GM23338 (cell line): ENCODE measurements around the gene FAP.

Experiments
- CREB1 ChIP-seq: fragments of 250-450 bp; sonication (Bioruptor Pico); IDR thresholded peaks from 2 replicates; pipeline ENCODE4 v1.5.0; 2020; ENCODE audit warnings: low read depth, mild to moderate bottlenecking, moderate library complexity
- CTCF ChIP-seq, 2 experiments: fragments of 200-600 bp in 1 of 2; sonication (generic) in 1 of 2; conservative IDR thresholded peaks; 2 replicates each; pipeline versions ENCODE4 v1.5.1 to v1.6.1; 2016 to 2017; ENCODE audit warnings: antibody characterized with exemption in 2 of 2, low read depth in 2 of 2, mild to moderate bottlenecking in 2 of 2, moderate library complexity in 1 of 2
- ETS1 ChIP-seq: IDR thresholded peaks from 2 replicates; pipeline ENCODE4 v1.6.1; 2016; ENCODE audit warnings: antibody characterized with exemption
- EZH2 ChIP-seq: fragments of 200-600 bp; sonication (generic); IDR thresholded peaks from one replicate; pipeline ENCODE4 v1.8.0; 2017; ENCODE audit warnings: antibody characterized with exemption, mild to moderate bottlenecking, low read depth; ENCODE audit not compliant: unreplicated experiment
- EZH2phosphoT487 ChIP-seq: fragments of 200-600 bp; sonication (generic); IDR thresholded peaks from one replicate; pipeline ENCODE4 v1.8.1; 2018; ENCODE audit warnings: antibody characterized with exemption; ENCODE audit not compliant: unreplicated experiment
- JUNB ChIP-seq: IDR thresholded peaks from one replicate; pipeline ENCODE4 v1.6.1; 2016; ENCODE audit warnings: antibody characterized with exemption; ENCODE audit not compliant: unreplicated experiment
- NANOG ChIP-seq: IDR thresholded peaks from 2 replicates; pipeline ENCODE4 v1.6.1; 2016; ENCODE audit warnings: antibody characterized with exemption, borderline replicate concordance
- POLR2AphosphoS5 ChIP-seq: IDR thresholded peaks from 2 replicates; pipeline ENCODE4 v1.6.1; 2016; ENCODE audit warnings: antibody characterized with exemption, low read depth
- REST ChIP-seq: IDR thresholded peaks from one replicate; pipeline ENCODE4 v1.6.1; 2018; ENCODE audit warnings: antibody characterized with exemption; ENCODE audit not compliant: unreplicated experiment
- STAT1 ChIP-seq: IDR thresholded peaks from one replicate; pipeline ENCODE4 v1.6.1; 2016; ENCODE audit warnings: antibody characterized with exemption; ENCODE audit not compliant: unreplicated experiment
- ZNF114 ChIP-seq: fragments of 250-450 bp; sonication (Bioruptor Pico); IDR thresholded peaks from 2 replicates; pipeline ENCODE4 v1.5.0; 2020; ENCODE audit warnings: mild to moderate bottlenecking, moderate library complexity

- TF ChIP-seq CTCF (conservative IDR thresholded peaks at IDR 0.05; ENCODE audit: low read depth in 2 of 2) (no peak), EZH2phosphoT487 (no peak), EZH2 (no peak), REST (no peak), POLR2AphosphoS5 (no peak), CREB1 (CRISPR knock-in tag) (no peak), JUNB (no peak), ETS1 (no peak), ZNF114 (no peak), STAT1 (no peak), NANOG (no peak)
Observed at GRCh38 chr2:162243715-162244114, 470 bp upstream of the FAP start.
